Fibroblast of lung (primary cell): ENCODE results near the gene PXDC1.
"Not testable (repeated sequence)": the region's sequence is repeated elsewhere in the genome, so short reads cannot be mapped to it uniquely, and the experiment has no call there.

Experiments used
- CTCF ChIP-seq, 2 donors: IDR thresholded peaks in 1 of 2; conservative IDR thresholded peaks in 1 of 2; 1 replicate in 1 of 2; 2 replicates in 1 of 2; pipeline ENCODE4 v1.5.1; 2011 to 2012; ENCODE audit warnings: low read length in 2 of 2, control low read depth in 1 of 2, inconsistent platforms in 1 of 2, low read depth in 1 of 2, mild to moderate bottlenecking in 1 of 2
- EZH2 ChIP-seq: IDR thresholded peaks from 2 replicates; pipeline ENCODE4 v1.5.1; 2012; ENCODE audit warnings: low read length, control low read depth, mild to moderate bottlenecking; ENCODE audit errors: missing control alignments

GRCh38 chr6:3767483-3767882, 16.0 kb upstream of the PXDC1 start:
- TF ChIP-seq CTCF (conservative IDR thresholded peaks at IDR 0.05 in 1 of 2, IDR thresholded peaks at IDR 0.05 in 1 of 2; ENCODE audit: low read depth in 1 of 2, low read length in 2 of 2); EZH2: not testable (repeated sequence)
